K562 (cell line): ENCODE results near the gene LRFN2. TPM values are rescaled to one million over a fixed set of nuclear protein-coding genes. Genes with fewer than 3 reads are reported as not detected.

Experiments used
- ATAC-seq: fragments of 200-7000 bp; cut with Tn5 transposase; 3 replicates; pipeline ENCODE4 v1.9.1; 2020; ENCODE audit warnings: moderate library complexity
- BruUV-seq: library from RNA; stranded (reverse); fragments of 400-500 nt; replicated peaks from 2 replicates; lab custom pipeline; 2021; lab: Mats Ljungman, UMichigan
- CTCF ChIA-PET: fragments of 300-600 bp; formaldehyde crosslinking; extraction: SDS; loops from one replicate; lab custom pipeline; 2021; ENCODE audit warnings: low intra/inter-chr PET ratio; lab: Yijun Ruan, JAX
- POLR2A ChIA-PET: fragments of 300-600, 350-650 bp; sonication (Branson Sonifier 250); formaldehyde crosslinking; extraction: SDS; loops from one replicate; lab custom pipeline; 2021; ENCODE audit warnings: antibody characterized with exemption, inconsistent platforms; lab: Yijun Ruan, JAX
- DNase-seq, 4 experiments: peaks; one replicate each; pipeline versions ENCODE4 v3.0.0 to v3.0.0-alpha.2; 2011 to 2018; ENCODE audit warnings: low spot score in 3 of 4, mixed read lengths in 3 of 4; ENCODE audit errors: extremely low read depth in 1 of 4
- FAIRE-seq: peaks from 2 replicates; lab custom pipeline; 2011; peaks lifted over from hg19 to GRCh38; lab: Jason Lieb, UNC
- H2AFZ ChIP-seq: 2 replicates; pipeline ENCODE4 v1.6.0; 2011; ENCODE audit warnings: low read depth, low read length, control low read depth, inconsistent platforms
- H3K27ac ChIP-seq: fragments of 200-600 bp; 3 replicates; pipeline ENCODE4 v1.8.0; 2011; ENCODE audit warnings: low read depth, mild to moderate bottlenecking, control low read depth, inconsistent platforms, low read length, moderate library complexity, mixed read lengths; ENCODE audit errors: extremely low read depth
- H3K27me3 ChIP-seq, 2 experiments: fragments of 300-600 bp in 1 of 2; 2 replicates in 1 of 2; 3 replicates in 1 of 2; pipeline versions ENCODE4 v1.6.0 to v1.8.0; 2011; ENCODE audit warnings: inconsistent platforms in 2 of 2, low read length in 2 of 2, mild to moderate bottlenecking in 1 of 2, mixed read lengths in 1 of 2, moderate library complexity in 1 of 2; ENCODE audit not compliant: control insufficient read depth in 2 of 2, insufficient read depth in 2 of 2
- H3K36me3 ChIP-seq: fragments of 300-600 bp; 3 replicates; pipeline ENCODE4 v1.8.0; 2011; ENCODE audit warnings: mild to moderate bottlenecking, low read length, inconsistent platforms; ENCODE audit not compliant: control insufficient read depth, insufficient read depth
- H3K4me1 ChIP-seq, 2 experiments: fragments of 200-600 bp in 1 of 2; replicated peaks in 1 of 2; 2 replicates in 1 of 2; 3 replicates in 1 of 2; pipeline versions ENCODE4 v1.5.1 to v1.8.0; 2011; ENCODE audit warnings: inconsistent platforms in 2 of 2, low read length in 2 of 2, mild to moderate bottlenecking in 1 of 2, mixed read lengths in 1 of 2, moderate library complexity in 1 of 2; ENCODE audit not compliant: control insufficient read depth in 2 of 2, insufficient read depth in 2 of 2
- H3K4me2 ChIP-seq: 2 replicates; pipeline ENCODE4 v1.6.1; 2011; ENCODE audit warnings: low read length, control low read depth, inconsistent platforms, mixed read lengths; ENCODE audit not compliant: insufficient read depth
- H3K4me3 ChIP-seq: fragments of 200-600 bp; sonication (generic), shearing (Covaris generic); 2 replicates; pipeline ENCODE4 v1.5.1; 2016; ENCODE audit warnings: control low read depth, inconsistent platforms
- H3K79me2 ChIP-seq: fragments of 200-600 bp; 3 replicates; pipeline ENCODE4 v1.8.0; 2011; ENCODE audit warnings: low read length, inconsistent platforms; ENCODE audit not compliant: control insufficient read depth, insufficient read depth
- H3K9ac ChIP-seq, 2 experiments: 2 replicates each; pipeline versions ENCODE4 v1.6.0 to v1.6.1; 2011; ENCODE audit warnings: low read depth in 2 of 2, low read length in 2 of 2, control low read depth in 1 of 2, inconsistent platforms in 1 of 2, mild to moderate bottlenecking in 1 of 2, mixed read lengths in 1 of 2; ENCODE audit not compliant: insufficient read depth in 1 of 2
- H3K9me1 ChIP-seq: one replicate; pipeline ENCODE4 v1.6.0; 2011; ENCODE audit warnings: inconsistent platforms, mild to moderate bottlenecking, low read length, moderate library complexity; ENCODE audit not compliant: control insufficient read depth, insufficient read depth
- H3K9me3 ChIP-seq: replicated peaks from 2 replicates; pipeline ENCODE4 v1.5.1; 2011; ENCODE audit warnings: low read depth, low read length, inconsistent platforms; ENCODE audit not compliant: control insufficient read depth, insufficient read depth
- H4K20me1 ChIP-seq: replicated peaks from 2 replicates; pipeline ENCODE4 v1.6.1; 2011; ENCODE audit warnings: low read length, inconsistent platforms, mixed read lengths; ENCODE audit not compliant: control insufficient read depth, insufficient read depth
- HNRNPL ChIP-seq: fragments of 200-400 bp; formaldehyde crosslinking; IDR thresholded peaks from 2 replicates; pipeline ENCODE4 v1.6.1; 2017; ENCODE audit warnings: low read depth, mild to moderate bottlenecking, low read length
- LCOR ChIP-seq: sonication (generic); formaldehyde crosslinking; IDR thresholded peaks from 2 replicates; pipeline ENCODE4 v1.8.0; 2022; ENCODE audit warnings: mild to moderate bottlenecking, missing genetic modification reagents
- RBM25 ChIP-seq: fragments of 200-400 bp; formaldehyde crosslinking; IDR thresholded peaks from 2 replicates; pipeline ENCODE4 v1.6.1; 2018; ENCODE audit warnings: low read length, low read depth, moderate library complexity; ENCODE audit not compliant: severe bottlenecking
- ZFP36 ChIP-seq: fragments of 150-350 bp; IDR thresholded peaks from 2 replicates; pipeline ENCODE4 v1.6.1; 2018; ENCODE audit warnings: low read length, low read depth; ENCODE audit not compliant: partially characterized antibody
- WGBS: fragments of 100-300 bp; shearing (Covaris generic); methylation state at CpG from one replicate; pipeline ENCODE4 v1.1.6; 2016; ENCODE audit warnings: low coverage, mixed read lengths; ENCODE audit not compliant: insufficient coverage; ENCODE audit errors: missing lambda C conversion rate; 5-methylcytosine and 5-hydroxymethylcytosine counted together
- in situ Hi-C: fragments of 300-500 bp; cut with MboI; formaldehyde crosslinking; loops from 4 replicates; pipeline ENCODE4 v1.15.0; 2018; ENCODE audit warnings: inconsistent platforms, mixed read lengths
- intact Hi-C: fragments of 100-400 bp; cut with micrococcal nuclease; formaldehyde crosslinking; loops from 2 replicates; pipeline ENCODE4 v1.14.2; 2022
- polyA plus RNA-seq, 8 experiments: library from polyadenylated mRNA; depleted of rRNA in 4 of 8; stranded (reverse) in 5 of 8; unstranded in 3 of 8; fragments of >200 nt; fragmentation: Nextera tagmentation in 2 of 8; fragmentation: Illumina TruSeq in 1 of 8; extraction: Ambion mirVana in 2 of 8; extraction: Trizol in 1 of 8; gene quantifications; 2 replicates each; pipeline versions ENCODE4 v1.2.1 to v1.2.3, GENCODE V29; 2011 to 2014; ENCODE audit warnings: inconsistent platforms in 1 of 8, missing spikeins in 1 of 8
- total RNA-seq, 7 experiments: library from RNA; depleted of rRNA in 6 of 7; stranded (reverse); fragments of >200 nt in 6 of 7; fragmentation: Illumina TruSeq in 2 of 7; extraction: Trizol in 2 of 7; gene quantifications; 2 replicates each; pipeline versions ENCODE4 v1.2.1 to v1.2.3, GENCODE V29; 2011 to 2021; ENCODE audit warnings: low replicate concordance in 1 of 7
- TF ChIP-seq, protein P1 (sequence below): fragments of 450-650 bp; IDR thresholded peaks from 2 replicates; pipeline ENCODE4 v1.6.1; 2014; ENCODE audit warnings: low read depth, mild to moderate bottlenecking, moderate library complexity, borderline replicate concordance
- TF ChIP-seq, protein P2 (sequence below): fragments of 450-650 bp; IDR thresholded peaks from 2 replicates; pipeline ENCODE4 v1.6.1; 2018; ENCODE audit not compliant: partially characterized antibody

Gene LRFN2
- total and polyA plus RNA-seq, 9 of the 15 experiments (the other 6 are each of a cell fraction or from before 2014, with no cell fraction given), result not detected

DNA sequence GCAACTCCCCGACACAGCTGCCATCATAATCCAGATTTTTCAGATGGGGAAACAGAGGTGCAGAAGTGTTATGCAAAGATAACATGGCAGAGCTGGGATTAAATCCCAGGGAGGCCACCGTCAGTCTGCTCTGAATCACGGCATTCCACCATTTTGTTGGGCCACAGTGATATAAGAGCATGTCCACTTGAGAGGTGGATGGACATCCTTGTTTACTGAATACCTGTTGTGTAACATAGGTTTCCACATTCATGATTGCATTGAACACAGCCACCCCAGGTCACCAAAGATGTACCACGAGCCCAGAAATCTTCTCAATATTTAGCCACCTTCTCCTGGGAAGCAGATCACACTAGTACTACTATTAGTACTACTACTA, 191.5 kb downstream of the LRFN2 start (continued):
- TF ChIP-seq, protein P1, sequence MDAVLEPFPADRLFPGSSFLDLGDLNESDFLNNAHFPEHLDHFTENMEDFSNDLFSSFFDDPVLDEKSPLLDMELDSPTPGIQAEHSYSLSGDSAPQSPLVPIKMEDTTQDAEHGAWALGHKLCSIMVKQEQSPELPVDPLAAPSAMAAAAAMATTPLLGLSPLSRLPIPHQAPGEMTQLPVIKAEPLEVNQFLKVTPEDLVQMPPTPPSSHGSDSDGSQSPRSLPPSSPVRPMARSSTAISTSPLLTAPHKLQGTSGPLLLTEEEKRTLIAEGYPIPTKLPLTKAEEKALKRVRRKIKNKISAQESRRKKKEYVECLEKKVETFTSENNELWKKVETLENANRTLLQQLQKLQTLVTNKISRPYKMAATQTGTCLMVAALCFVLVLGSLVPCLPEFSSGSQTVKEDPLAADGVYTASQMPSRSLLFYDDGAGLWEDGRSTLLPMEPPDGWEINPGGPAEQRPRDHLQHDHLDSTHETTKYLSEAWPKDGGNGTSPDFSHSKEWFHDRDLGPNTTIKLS, result no peak
- TF ChIP-seq HNRNPL, result no peak
- TF ChIP-seq, protein P2, sequence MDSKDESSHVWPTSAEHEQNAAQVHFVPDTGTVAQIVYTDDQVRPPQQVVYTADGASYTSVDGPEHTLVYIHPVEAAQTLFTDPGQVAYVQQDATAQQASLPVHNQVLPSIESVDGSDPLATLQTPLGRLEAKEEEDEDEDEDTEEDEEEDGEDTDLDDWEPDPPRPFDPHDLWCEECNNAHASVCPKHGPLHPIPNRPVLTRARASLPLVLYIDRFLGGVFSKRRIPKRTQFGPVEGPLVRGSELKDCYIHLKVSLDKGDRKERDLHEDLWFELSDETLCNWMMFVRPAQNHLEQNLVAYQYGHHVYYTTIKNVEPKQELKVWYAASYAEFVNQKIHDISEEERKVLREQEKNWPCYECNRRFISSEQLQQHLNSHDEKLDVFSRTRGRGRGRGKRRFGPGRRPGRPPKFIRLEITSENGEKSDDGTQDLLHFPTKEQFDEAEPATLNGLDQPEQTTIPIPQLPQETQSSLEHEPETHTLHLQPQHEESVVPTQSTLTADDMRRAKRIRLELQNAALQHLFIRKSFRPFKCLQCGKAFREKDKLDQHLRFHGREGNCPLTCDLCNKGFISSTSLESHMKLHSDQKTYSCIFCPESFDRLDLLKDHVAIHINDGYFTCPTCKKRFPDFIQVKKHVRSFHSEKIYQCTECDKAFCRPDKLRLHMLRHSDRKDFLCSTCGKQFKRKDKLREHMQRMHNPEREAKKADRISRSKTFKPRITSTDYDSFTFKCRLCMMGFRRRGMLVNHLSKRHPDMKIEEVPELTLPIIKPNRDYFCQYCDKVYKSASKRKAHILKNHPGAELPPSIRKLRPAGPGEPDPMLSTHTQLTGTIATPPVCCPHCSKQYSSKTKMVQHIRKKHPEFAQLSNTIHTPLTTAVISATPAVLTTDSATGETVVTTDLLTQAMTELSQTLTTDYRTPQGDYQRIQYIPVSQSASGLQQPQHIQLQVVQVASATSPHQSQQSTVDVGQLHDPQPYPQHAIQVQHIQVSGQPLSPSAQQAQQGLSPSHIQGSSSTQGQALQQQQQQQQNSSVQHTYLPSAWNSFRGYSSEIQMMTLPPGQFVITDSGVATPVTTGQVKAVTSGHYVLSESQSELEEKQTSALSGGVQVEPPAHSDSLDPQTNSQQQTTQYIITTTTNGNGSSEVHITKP, result no peak

DNA sequence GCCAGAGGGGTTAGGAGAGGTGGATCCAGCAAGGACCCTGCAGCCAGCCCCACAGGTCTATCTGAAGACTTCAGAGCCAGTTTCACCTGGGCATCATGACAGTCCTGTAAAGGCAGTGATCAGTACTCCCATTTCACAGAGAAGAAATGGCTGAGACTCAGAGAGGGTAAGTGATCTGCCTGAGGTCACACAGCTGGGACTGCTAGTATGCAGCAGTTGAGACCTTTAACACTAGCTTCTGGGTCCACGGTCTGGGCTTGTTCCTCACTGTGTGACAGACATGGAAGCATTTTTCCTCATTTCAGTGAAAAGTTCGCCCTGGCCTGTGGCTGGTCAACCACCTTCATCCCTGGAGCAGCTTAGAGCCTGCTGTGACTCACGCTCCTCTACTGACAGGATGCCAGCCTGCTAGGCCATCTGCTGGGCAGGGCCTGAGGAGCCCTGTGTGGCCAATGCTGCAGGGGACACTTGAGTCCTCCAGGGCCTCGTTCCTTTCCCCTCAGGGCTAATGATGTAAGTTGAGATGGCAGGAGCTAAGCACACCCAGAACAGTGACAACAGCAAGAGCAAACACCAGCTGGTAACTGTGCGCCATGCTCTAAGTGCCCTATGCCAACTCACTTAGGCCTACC, 192.0 kb downstream of the LRFN2 start:
- WGBS, result 4% methylated on average over 5 of the region's 5 CpGs
- intact Hi-C loops, result no loop called here
- BruUV-seq, result no TSS peak

More for the DNA sequence above, 192.0 kb downstream of the LRFN2 start:
- no peak for DNase-seq
- H3K27me3 ChIP-seq, result peaks cover 33 to 71% of the 10 kb centered on the region in 2 experiments
- no peak overlapping the region for H3K27ac ChIP-seq
- FAIRE-seq, result no peak
- no peak for ATAC-seq
- no peak overlapping the region for H3K4me3 ChIP-seq
- no peaks in the 10 kb centered on the region for H3K9me1 ChIP-seq
- H3K4me2 ChIP-seq, result no peak overlapping the region
- in situ Hi-C loops, result no loop called here
- H2AFZ ChIP-seq, result no peak overlapping the region
- peaks cover 0 to 9% of the 10 kb centered on the region in 2 experiments; a peak in 2 of 5 replicates for H3K4me1 ChIP-seq
- peaks cover 5% of the 10 kb centered on the region; the same call in 1 of the 2 replicates for H4K20me1 ChIP-seq
- POLR2A ChIA-PET, result interaction anchor here (0.6 to 1.0 kb wide), 3 partner anchors 8 to 1406 kb away, joined by 3 read pairs; no protein-coding TSS in a partner anchor
- H3K9me3 ChIP-seq, result no peaks in the 10 kb centered on the region
- no peaks in the 10 kb centered on the region for H3K79me2 ChIP-seq
- TF ChIP-seq LCOR (CRISPR knock-in tag) (no peak), ZFP36 (peak; percentile 68), RBM25 (peak; percentile 68)
- TF ChIP-seq, all 486 proteins: peak for 2
- H3K36me3 ChIP-seq, result no peaks in the 10 kb centered on the region
- H3K9ac ChIP-seq, result no peak overlapping the region
- CTCF ChIA-PET, result no interaction called here
